Smooth muscle cell of the brain vasculature (primary cell): Measurements from ENCODE around the gene TNKS1BP1.
"Not testable (repeated sequence)": the region's sequence is repeated elsewhere in the genome, so short reads cannot be mapped to it uniquely, and the experiment has no call there.

ENCODE experiments used
- DNase-seq: peaks from one replicate; pipeline ENCODE4 v3.0.0-alpha.2; 2012; ENCODE audit warnings: low read depth, low spot score

TNKS1BP1 gene

GRCh38 chr11:57294225-57295131, 30.3 kb downstream of the TNKS1BP1 start:
- DNase-seq: peak; percentile 41

DNA sequence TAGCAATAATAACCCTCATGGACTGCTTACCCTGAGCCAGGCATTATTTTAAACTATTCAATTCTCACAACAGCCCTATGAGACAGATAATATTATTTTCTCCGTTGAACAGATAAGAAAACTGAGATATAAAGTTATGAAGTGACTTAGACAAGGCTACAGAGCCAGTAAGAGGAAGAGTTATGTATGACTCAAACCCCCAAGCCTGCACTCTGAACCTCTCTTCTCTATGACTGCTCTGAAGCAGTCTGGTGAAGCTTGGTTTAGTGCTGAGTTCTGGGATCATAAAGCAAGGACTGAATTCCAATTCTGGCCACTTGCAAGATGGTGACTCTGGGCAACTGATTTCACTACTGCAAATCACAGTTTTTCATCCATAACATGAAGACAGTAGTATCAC, 34.5 kb downstream of the TNKS1BP1 start:
- DNase-seq: no peak

- DNase-seq: no peak
These were observed 35.8 kb downstream of the TNKS1BP1 start for GRCh38 chr11:57288771-57289579.

GRCh38 chr11:57287884-57288283, 36.9 kb downstream of the TNKS1BP1 start:
- no peak for DNase-seq

- no peak for DNase-seq
These were observed 41.3 kb downstream of the TNKS1BP1 start for GRCh38 chr11:57283231-57283990.

DNA sequence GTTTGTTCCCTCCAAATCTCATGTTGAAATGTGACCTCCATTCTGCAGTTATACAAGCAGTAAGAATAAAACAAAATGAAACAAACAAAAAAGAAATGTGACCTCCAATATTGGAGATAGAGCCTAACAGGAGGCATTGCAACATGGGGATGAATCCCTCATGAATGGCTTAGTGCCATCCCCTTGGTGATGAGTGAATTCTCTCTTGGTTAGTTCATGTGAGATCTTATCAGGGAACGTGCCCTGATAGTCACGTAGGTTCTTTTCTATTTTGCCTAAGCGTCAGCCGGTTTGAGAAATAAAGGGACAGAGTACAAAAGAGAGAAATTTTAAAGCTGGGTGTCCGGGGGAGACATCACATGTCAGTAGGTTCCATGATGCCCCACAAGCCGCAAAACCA, 43.2 kb downstream of the TNKS1BP1 start:
- DNase-seq: not testable (repeated sequence)

DNA sequence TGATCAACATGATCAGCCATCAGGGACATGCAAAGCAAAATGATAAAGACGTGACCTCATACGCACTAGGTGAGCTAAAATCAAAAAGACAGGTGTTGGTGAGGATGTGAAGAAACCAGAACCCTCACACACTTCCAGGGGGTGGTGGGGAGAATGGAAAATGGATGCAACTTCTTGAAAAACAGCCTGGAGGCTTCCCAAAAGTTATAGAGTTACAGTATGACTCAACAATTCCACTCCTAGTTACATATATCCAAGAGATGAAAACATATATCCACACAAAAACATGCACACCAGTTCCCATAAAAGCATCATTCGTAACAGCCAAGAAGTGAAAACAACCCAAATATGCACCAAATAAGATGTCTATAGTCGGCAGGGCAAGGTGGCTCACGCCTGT, 45.6 kb downstream of the TNKS1BP1 start:
- no peak for DNase-seq

DNA sequence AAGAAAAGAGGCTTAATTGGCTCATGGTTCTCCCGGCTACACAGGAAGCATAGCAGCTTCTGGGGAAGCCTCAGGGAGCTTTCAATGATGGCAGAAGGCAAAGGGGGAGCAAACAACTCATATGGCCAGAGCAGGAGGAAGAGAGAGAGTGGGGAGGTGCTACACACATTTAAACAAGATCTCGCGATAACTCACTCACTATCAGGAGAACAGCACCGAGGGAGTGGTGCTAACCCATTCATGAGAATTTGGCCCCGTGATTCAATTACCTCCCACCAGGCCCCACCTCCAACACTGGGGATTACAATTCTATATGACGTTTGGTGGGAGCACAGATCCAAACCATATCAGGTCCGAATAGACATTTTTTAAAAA, 46.0 kb downstream of the TNKS1BP1 start:
- DNase-seq: no peak

DNA sequence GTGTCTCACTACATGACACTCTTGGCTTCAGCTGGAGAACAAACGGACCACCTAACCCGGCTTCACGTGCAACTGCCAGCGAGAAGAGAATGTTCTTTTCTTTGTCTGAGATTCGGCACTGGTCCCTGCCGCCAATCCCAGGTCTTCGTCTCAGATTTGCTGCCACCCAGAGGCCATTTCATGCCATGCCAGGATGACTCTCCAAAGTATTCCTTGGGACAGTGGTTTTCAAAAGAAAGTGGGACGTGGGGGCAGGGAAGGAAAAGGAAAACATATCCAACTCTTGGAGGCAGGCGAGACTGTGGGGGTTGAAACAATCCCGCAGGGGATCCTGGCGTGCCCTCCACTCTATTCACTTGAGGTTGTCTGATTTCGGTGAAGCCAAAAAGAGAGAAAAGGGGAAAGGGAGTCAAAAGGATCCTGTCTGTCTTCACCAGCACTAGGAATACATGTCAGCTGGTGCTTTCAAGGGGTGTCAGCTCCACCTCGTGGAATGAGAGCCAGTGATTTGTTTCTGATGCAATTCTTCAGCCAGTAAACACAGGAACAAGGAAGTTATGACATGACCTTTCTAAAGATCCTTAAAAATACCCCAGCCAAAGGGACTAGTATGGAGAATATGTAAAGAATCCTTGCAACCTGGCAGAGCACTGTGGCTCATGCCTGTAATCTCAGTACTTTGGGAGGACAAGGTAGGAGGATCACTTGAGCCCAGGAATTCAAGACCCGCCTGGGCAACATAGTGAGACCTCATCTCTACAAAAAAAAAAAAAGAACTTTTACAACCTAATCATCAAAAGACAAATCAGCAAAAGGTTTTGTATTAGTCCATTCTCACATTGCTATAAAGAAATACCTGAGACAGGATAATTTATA, 46.7 kb downstream of the TNKS1BP1 start:
- DNase-seq: peak; percentile 32

DNA sequence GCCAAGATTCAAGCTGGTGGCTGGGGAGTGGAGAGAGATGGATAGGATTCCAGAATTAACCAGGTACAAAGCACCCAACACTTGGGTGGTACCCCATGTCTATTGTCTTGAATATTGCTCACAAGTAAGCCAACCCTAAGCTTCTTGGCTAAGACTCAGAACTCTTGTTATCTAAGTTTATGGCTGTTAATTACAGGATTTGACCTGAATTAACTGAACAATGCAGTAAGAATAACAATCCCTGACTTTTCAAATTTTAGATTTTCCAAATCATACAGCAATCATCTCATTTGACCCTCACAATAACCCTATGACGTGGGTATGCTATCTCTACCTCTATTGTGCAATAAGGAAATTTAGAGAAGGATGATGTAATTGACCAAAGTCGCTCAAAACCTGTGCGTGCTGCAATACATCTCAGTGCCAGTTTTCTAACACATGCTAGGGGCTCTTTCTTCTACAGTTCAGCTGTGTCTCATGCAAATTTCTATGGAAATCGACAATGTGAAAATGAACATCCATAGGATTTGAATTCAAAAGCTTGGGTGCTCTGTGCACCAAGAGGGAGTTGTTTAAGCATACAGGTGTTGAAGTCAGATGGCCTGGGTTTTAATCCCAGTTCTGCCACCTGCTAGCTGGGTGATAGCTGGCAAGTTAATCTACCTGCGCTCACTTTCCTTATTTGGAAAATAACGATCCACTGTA, 47.6 kb downstream of the TNKS1BP1 start:
- DNase-seq: no peak

- no peak for DNase-seq
These were observed 48.4 kb downstream of the TNKS1BP1 start for GRCh38 chr11:57276169-57276970.

DNA sequence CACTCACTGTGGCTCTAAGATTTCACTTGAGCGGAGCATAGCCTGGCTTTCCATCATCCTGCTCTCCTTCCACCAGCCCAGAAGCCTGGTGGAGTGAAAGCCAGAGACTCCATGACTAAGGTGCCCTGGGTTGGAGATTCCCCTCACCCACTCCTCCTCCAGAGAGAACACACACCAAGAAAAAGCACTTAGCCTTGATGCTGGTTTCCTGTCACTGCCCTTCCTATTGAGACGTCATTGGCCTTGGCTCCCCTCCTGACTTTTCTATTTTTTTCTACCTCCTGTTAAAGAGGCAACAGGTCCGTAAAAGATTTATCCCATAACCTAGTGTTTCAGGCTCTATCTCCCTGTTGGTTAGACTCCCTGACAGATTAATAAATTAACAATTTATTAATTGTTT, 49.2 kb downstream of the TNKS1BP1 start:
- no peak for DNase-seq

GRCh38 chr11:57274904-57275498, 49.8 kb downstream of the TNKS1BP1 start:
- DNase-seq: no peak

- no peak for DNase-seq
These were observed 51.2 kb downstream of the TNKS1BP1 start for GRCh38 chr11:57273448-57274058.

DNA sequence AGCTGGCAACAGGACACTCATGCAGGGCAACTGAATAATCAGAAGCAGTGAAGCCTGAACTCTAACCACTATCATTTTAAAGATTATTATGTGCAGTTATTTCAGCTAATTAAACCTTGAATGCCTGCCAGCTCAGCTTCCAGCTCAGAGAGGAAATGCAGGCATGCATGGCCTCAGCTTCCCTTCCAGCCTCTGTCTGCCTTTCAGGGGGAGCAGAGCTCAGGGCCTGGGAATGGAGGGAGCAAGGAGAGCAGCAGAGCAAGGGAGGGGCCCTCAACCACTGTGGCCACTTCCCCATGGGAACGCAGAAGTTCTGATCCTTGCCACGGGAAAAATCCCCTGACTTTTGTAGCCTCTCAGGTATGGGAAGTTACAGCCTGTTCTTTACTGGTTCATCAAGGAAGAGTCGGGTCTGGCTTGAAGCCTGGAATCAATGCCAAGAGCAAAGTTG, 55.2 kb downstream of the TNKS1BP1 start:
- no peak for DNase-seq

- DNase-seq: no peak
These were observed 58.6 kb downstream of the TNKS1BP1 start for GRCh38 chr11:57266157-57266556.

DNA sequence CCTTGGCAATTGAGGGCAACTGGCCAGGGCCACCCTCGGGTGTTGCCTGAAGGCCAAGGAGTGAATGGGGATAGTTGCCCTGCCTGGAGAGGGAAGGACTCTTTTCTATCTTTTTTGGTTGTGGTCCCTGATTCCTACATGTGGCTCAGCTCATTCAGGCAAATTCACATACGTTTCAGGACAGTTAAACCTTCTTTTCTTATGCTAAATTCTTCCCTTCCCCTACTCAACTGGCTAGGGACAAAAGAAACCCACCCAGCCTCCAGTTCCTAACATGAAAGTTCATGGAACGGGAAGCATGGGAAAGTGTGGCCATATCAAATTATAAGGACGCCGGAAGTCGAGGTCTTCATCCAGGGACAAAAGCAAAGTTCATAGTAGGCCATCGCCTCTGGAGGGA, 61.4 kb downstream of the TNKS1BP1 start:
- DNase-seq: no peak

GRCh38 chr11:57262157-57262556, 62.6 kb downstream of the TNKS1BP1 start:
- no peak for DNase-seq
